ENCODE measurements around the gene ODF2. TPM values are rescaled to one million over a fixed set of nuclear protein-coding genes. Genes with fewer than 3 reads are reported as not detected.
"Not testable (repeated sequence)": the region's sequence is repeated elsewhere in the genome, so short reads cannot be mapped to it uniquely, and the experiment has no call there.

The ODF2 gene
- total and polyA plus RNA-seq, 2 donors (not counting 3 experiments of a cell fraction or from before 2014, with no cell fraction given), result 16.7 to 49.5 TPM

DNA sequence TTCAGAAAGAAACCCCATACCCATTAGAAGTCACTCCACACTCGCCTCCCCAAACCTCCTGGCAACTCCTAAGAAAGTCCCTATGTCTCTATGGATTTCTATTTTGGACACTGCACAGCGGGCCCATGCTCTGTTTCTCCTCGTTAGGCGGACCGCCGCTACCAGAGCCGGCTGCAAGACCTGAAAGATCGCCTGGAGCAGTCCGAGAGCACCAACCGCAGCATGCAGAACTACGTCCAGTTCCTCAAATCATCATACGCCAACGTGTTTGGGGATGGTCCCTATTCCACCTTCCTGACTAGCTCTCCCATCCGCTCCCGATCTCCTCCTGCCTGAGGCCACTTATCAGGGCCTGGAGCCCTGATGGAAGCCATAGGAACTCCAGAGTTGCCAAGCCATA, 44.1 kb downstream of the ODF2 start:
- Histone ChIP-seq H3K9ac (replicated peaks; ENCODE audit: extremely low read depth, insufficient read depth, low read length) (no peak overlapping the region), H3K9me3 (replicated peaks; ENCODE audit: control insufficient read depth, insufficient read depth, low read length) (no peaks in the 10 kb centered on the region), H3K36me3 (ENCODE audit: control insufficient read depth in 2 of 2, extremely low read depth in 1 of 2, insufficient read depth in 2 of 2, low read length in 2 of 2) (peaks cover 0 to 15% of the 10 kb centered on the region in 2 experiments), H2AFZ (ENCODE audit: low read depth, low read length) (no peak overlapping the region), H3K4me3 (replicated peaks in 1 of 3; ENCODE audit: insufficient read depth in 1 of 3, low read depth in 1 of 3, low read length in 3 of 3) (no peak overlapping the region), H3K27ac (ENCODE audit: insufficient read depth, low read depth, low read length) (no peak overlapping the region), H3K27me3 (ENCODE audit: control insufficient read depth in 2 of 2, insufficient read depth in 2 of 2, low read length in 2 of 2) (no peaks in the 10 kb centered on the region), H3K4me2 (ENCODE audit: insufficient read depth, low read length) (no peak overlapping the region), H3K9me1 (replicated peaks; ENCODE audit: control insufficient read depth, extremely low read depth, insufficient read depth, low read length) (no peaks in the 10 kb centered on the region), H3K79me2 (ENCODE audit: control insufficient read depth, insufficient read depth, low read length) (peaks cover 1% of the 10 kb centered on the region), H3K4me1 (ENCODE audit: control insufficient read depth, extremely low read depth, insufficient read depth, low read length) (peaks cover 11% of the 10 kb centered on the region), H4K20me1 (replicated peaks; ENCODE audit: control insufficient read depth, extremely low read depth, insufficient read depth, low read length) (no peaks in the 10 kb centered on the region)
- intact Hi-C loops (cut with micrococcal nuclease), result no loop called here
- FAIRE-seq (no peak), DNase-seq (ENCODE audit: low read depth, low spot score) (no peak)
- no peak for TF ChIP-seq EZH2 (IDR thresholded peaks at IDR 0.05; ENCODE audit: borderline replicate concordance, low read depth, low read length, severe bottlenecking)
- TF ChIP-seq, protein P1, sequence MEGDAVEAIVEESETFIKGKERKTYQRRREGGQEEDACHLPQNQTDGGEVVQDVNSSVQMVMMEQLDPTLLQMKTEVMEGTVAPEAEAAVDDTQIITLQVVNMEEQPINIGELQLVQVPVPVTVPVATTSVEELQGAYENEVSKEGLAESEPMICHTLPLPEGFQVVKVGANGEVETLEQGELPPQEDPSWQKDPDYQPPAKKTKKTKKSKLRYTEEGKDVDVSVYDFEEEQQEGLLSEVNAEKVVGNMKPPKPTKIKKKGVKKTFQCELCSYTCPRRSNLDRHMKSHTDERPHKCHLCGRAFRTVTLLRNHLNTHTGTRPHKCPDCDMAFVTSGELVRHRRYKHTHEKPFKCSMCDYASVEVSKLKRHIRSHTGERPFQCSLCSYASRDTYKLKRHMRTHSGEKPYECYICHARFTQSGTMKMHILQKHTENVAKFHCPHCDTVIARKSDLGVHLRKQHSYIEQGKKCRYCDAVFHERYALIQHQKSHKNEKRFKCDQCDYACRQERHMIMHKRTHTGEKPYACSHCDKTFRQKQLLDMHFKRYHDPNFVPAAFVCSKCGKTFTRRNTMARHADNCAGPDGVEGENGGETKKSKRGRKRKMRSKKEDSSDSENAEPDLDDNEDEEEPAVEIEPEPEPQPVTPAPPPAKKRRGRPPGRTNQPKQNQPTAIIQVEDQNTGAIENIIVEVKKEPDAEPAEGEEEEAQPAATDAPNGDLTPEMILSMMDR (IDR thresholded peaks at IDR 0.05; ENCODE audit: extremely low read depth in 1 of 2, insufficient read depth in 1 of 2, low read depth in 1 of 2, low read length in 2 of 2), result no peak
- no peak for TF ChIP-seq MYC (IDR thresholded peaks at IDR 0.05; ENCODE audit: low read depth, low read length)
- TF ChIP-seq GATA2 (IDR thresholded peaks at IDR 0.05; ENCODE audit: insufficient read depth, insufficient read length, low read depth, low read length), result no peak
- no peak for TF ChIP-seq POLR2A (IDR thresholded peaks at IDR 0.05; ENCODE audit: low read depth, low read length)
- TF ChIP-seq JUN (IDR thresholded peaks at IDR 0.05; ENCODE audit: borderline replicate concordance, insufficient read depth, insufficient read length, low read depth), result no peak
- TF ChIP-seq FOS (IDR thresholded peaks at IDR 0.05; ENCODE audit: borderline replicate concordance, insufficient read depth, low read length), result no peak
- no peak for TF ChIP-seq POLR2AphosphoS5 (IDR thresholded peaks at IDR 0.05; ENCODE audit: insufficient read depth, low read depth, low read length)
- TF ChIP-seq, protein P2, sequence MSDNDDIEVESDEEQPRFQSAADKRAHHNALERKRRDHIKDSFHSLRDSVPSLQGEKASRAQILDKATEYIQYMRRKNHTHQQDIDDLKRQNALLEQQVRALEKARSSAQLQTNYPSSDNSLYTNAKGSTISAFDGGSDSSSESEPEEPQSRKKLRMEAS (IDR thresholded peaks at IDR 0.05; ENCODE audit: insufficient read depth, insufficient read length), result no peak
- ChIA-PET POLR2A (no interaction called here), CTCF (interaction anchor here (1.1 kb wide), 1 partner anchor 15 kb away, joined by 3 read pairs; no protein-coding TSS in a partner anchor)
- no TSS peak for BruUV-seq (replicated peaks)
- dilution Hi-C loops (cut with MboI; ENCODE audit: extremely low pct_ligation_motif_present, low sequenced_read_pairs), result no loop called here

- H3K27ac ChIP-seq (ENCODE audit: insufficient read depth, low read depth, low read length); H3K79me2 ChIP-seq (ENCODE audit: control insufficient read depth, insufficient read depth, low read length); intact Hi-C loops (cut with micrococcal nuclease); POLR2A ChIA-PET; dilution Hi-C loops (cut with MboI; ENCODE audit: extremely low pct_ligation_motif_present, low sequenced_read_pairs); DNase-seq (ENCODE audit: low read depth, low spot score); H3K4me2 ChIP-seq (ENCODE audit: insufficient read depth, low read length); H3K36me3 ChIP-seq (ENCODE audit: control insufficient read depth in 2 of 2, extremely low read depth in 1 of 2, insufficient read depth in 2 of 2, low read length in 2 of 2); H4K20me1 ChIP-seq (replicated peaks; ENCODE audit: control insufficient read depth, extremely low read depth, insufficient read depth, low read length); H3K27me3 ChIP-seq (ENCODE audit: control insufficient read depth in 2 of 2, insufficient read depth in 2 of 2, low read length in 2 of 2); H3K4me3 ChIP-seq (replicated peaks in 1 of 3; ENCODE audit: insufficient read depth in 1 of 3, low read depth in 1 of 3, low read length in 3 of 3); H3K9ac ChIP-seq (replicated peaks; ENCODE audit: extremely low read depth, insufficient read depth, low read length); H3K4me1 ChIP-seq (ENCODE audit: control insufficient read depth, extremely low read depth, insufficient read depth, low read length); H3K9me1 ChIP-seq (replicated peaks; ENCODE audit: control insufficient read depth, extremely low read depth, insufficient read depth, low read length); FAIRE-seq; H3K9me3 ChIP-seq (replicated peaks; ENCODE audit: control insufficient read depth, insufficient read depth, low read length); BruUV-seq (replicated peaks); H2AFZ ChIP-seq (ENCODE audit: low read depth, low read length): not testable (repeated sequence)
- CTCF ChIA-PET, result interaction anchor here (2.1 to 2.3 kb wide), 2 partner anchors 9 to 48 kb away, joined by 12 read pairs; partner anchors contain the start of gene SPTAN1
Measured at GRCh38 chr9:128503415-128503825, 47.6 kb downstream of the ODF2 start.
